Ovary (tissue), 9 donors: ENCODE results near the gene MAPK6. TPM values are rescaled to one million over a fixed set of nuclear protein-coding genes. Genes with fewer than 3 reads are reported as not detected.

Experiments used
- DNase-seq, 5 donors: peaks; one replicate each; pipeline ENCODE4 v3.0.0-alpha.2; 2019 to 2020
- H3K27ac ChIP-seq, 2 donors: fragments of 200-600 bp; one replicate each; pipeline versions ENCODE4 v1.5.1 to v1.8.0; 2019 to 2022
- H3K27me3 ChIP-seq: fragments of 200-600 bp; one replicate; pipeline ENCODE4 v1.8.0; 2022
- H3K36me3 ChIP-seq: fragments of 200-600 bp; sonication (generic); one replicate; pipeline ENCODE4 v1.5.1; 2019
- H3K4me1 ChIP-seq: one replicate; pipeline ENCODE4 v1.8.1; 2013; ENCODE audit warnings: mild to moderate bottlenecking, moderate library complexity; ENCODE audit not compliant: insufficient read depth
- H3K4me3 ChIP-seq: fragments of 200-600 bp; sonication (generic); one replicate; pipeline ENCODE4 v1.5.1; 2017
- H3K9me3 ChIP-seq, 2 donors: fragments of 200-600 bp in 1 of 2; sonication (generic) in 1 of 2; one replicate each; pipeline versions ENCODE4 v1.5.1 to v1.8.1; 2013 to 2019; ENCODE audit warnings: mild to moderate bottlenecking in 1 of 2, moderate library complexity in 1 of 2
- CTCF ChIP-seq, 3 donors: fragments of 450-650 bp in 2 of 3; fragments of 200-600 bp in 1 of 3; IDR thresholded peaks; one replicate each; pipeline versions ENCODE4 v1.5.1 to v1.8.0; 2016 to 2022; ENCODE audit warnings: antibody characterized with exemption in 3 of 3, mild to moderate bottlenecking in 1 of 3
- EP300 ChIP-seq: sonication (generic); formaldehyde crosslinking; IDR thresholded peaks from one replicate; pipeline ENCODE4 v1.6.1; 2017; ENCODE audit warnings: antibody characterized with exemption
- POLR2A ChIP-seq: fragments of 450-650 bp; IDR thresholded peaks from one replicate; pipeline ENCODE4 v1.6.1; 2017; ENCODE audit warnings: antibody characterized with exemption, mild to moderate bottlenecking, moderate library complexity
- WGBS, 3 donors: extraction: QIAGEN DNeasy Blood & Tissue Kit in 1 of 3; methylation state at CpG; one replicate each; pipeline versions ENCODE4 v1.1.5 to v1.1.7; 2013 to 2017; 5-methylcytosine and 5-hydroxymethylcytosine counted together
- intact Hi-C, 4 donors: fragments of 100-400 bp; cut with DNase I; formaldehyde crosslinking; loops; one replicate each; pipeline versions ENCODE4 v1.11.0 to v1.15.1; 2022 to 2023
- polyA plus RNA-seq, 2 donors: library from polyadenylated mRNA; stranded (reverse); fragments of 200-250 nt in 1 of 2; fragments of 350-450 nt in 1 of 2; fragmentation: Illumina TruSeq in 1 of 2; extraction: RNeasy Lipid Tissue Mini Kit (QIAGEN cat#74804) in 1 of 2; gene quantifications; one replicate each; pipeline ENCODE4 v1.2.3, GENCODE V29; 2013 to 2014
- total RNA-seq, 7 donors: library from RNA; depleted of rRNA in 2 of 7; stranded (reverse); fragments of >200 nt in 2 of 7; fragmentation: NEBNext Ultra II Directional in 3 of 7; extraction: Animal tissue kit (Norgen Biotek cat#: 25700) in 3 of 7; gene quantifications; one replicate each; pipeline versions ENCODE4 v1.1.0 to v1.2.4, GENCODE V29; 2016 to 2023
- donor health status: DM: no; HTN: no; CAD: no; lungs with moderate emphysema.
- donor health status: DM: no; HTN: no; CAD: no.
- donor health status: Bipolar disorder and iron deficiency.
- donor health status: DM: yes; HTN: yes; CAD: no.
- donor health status: DM: no; HTN: no; CAD: no.
- donor health status: DM: yes; HTN: yes; CAD: no.

The MAPK6 gene
- total and polyA plus RNA-seq, 9 donors: 5.9 to 24.5 (median 19.8) TPM

- H3K4me3 ChIP-seq: no peak overlapping the region
- DNase-seq: no peak
- no peak overlapping the region for H3K27ac ChIP-seq
- no peaks in the 10 kb centered on the region for H3K27me3 ChIP-seq
- intact Hi-C loops: no loop called here
- H3K4me1 ChIP-seq: no peaks in the 10 kb centered on the region
- H3K9me3 ChIP-seq: no peaks in the 10 kb centered on the region
- 67 to 88% (median 72%) methylated on average over 1 of the region's 1 CpG for WGBS, 3 donors
- H3K36me3 ChIP-seq: no peaks in the 10 kb centered on the region
- TF ChIP-seq CTCF (IDR thresholded peaks at IDR 0.05): no peak
- TF ChIP-seq EP300: no peak
- TF ChIP-seq POLR2A: no peak
Observed at GRCh38 chr15:52003710-52004109, 15.3 kb upstream of the MAPK6 start.

GRCh38 chr15:52004806-52005205, 14.2 kb upstream of the MAPK6 start:
- DNase-seq: no peak
- no peak overlapping the region for H3K4me3 ChIP-seq
- H3K36me3 ChIP-seq: no peaks in the 10 kb centered on the region
- WGBS, 3 donors: 94 to 96% (median 95%) methylated on average over 6 of the region's 6 CpGs
- H3K27me3 ChIP-seq: no peaks in the 10 kb centered on the region
- intact Hi-C loops: no loop called here
- H3K9me3 ChIP-seq: no peaks in the 10 kb centered on the region
- TF ChIP-seq EP300 (no peak), POLR2A (no peak), CTCF (IDR thresholded peaks at IDR 0.05) (no peak)
- peaks cover 3% of the 10 kb centered on the region for H3K4me1 ChIP-seq
- no peak overlapping the region for H3K27ac ChIP-seq

- WGBS, 3 donors: 86 to 88% (median 86%) methylated on average over 5 of the region's 5 CpGs
- Histone ChIP-seq H3K27ac (no peak overlapping the region), H3K4me1 (peaks cover 3% of the 10 kb centered on the region), H3K4me3 (no peak overlapping the region), H3K36me3 (no peaks in the 10 kb centered on the region), H3K27me3 (no peaks in the 10 kb centered on the region), H3K9me3 (no peaks in the 10 kb centered on the region)
- no peak for DNase-seq
- intact Hi-C loops: no loop called here
- TF ChIP-seq CTCF (IDR thresholded peaks at IDR 0.05): no peak
- no peak for TF ChIP-seq POLR2A
- TF ChIP-seq EP300: no peak
Observed at GRCh38 chr15:52005748-52006701, 13.0 kb upstream of the MAPK6 start.

- intact Hi-C loops: no loop called here
- no peak for DNase-seq
- Histone ChIP-seq H3K36me3 (no peaks in the 10 kb centered on the region), H3K27ac (no peak overlapping the region), H3K4me1 (peaks cover 3% of the 10 kb centered on the region), H3K4me3 (no peak overlapping the region), H3K9me3 (no peaks in the 10 kb centered on the region), H3K27me3 (no peaks in the 10 kb centered on the region)
- WGBS, 3 donors: 67 to 80% (median 74%) methylated on average over 3 of the region's 3 CpGs
- TF ChIP-seq CTCF (IDR thresholded peaks at IDR 0.05) (no peak), POLR2A (no peak), EP300 (no peak)
Observed at GRCh38 chr15:52006702-52007340, 12.2 kb upstream of the MAPK6 start.
